ENCODE data around the gene TRAPPC3L.
A peak's percentile ranks its signal among the peaks of the same experiment; 100 is the strongest.
"Not testable (repeated sequence)": the region's sequence is repeated elsewhere in the genome, so short reads cannot be mapped to it uniquely, and the experiment has no call there.

TRAPPC3L gene

GRCh38 chr6:116512734-116513133, 32.8 kb downstream of the TRAPPC3L start:
- no peak for DNase-seq

GRCh38 chr6:116512111-116512559, 33.3 kb downstream of the TRAPPC3L start:
- DNase-seq: no peak

GRCh38 chr6:116511424-116512110, 33.9 kb downstream of the TRAPPC3L start, which contains the start of gene CALHM5:
Gene CALHM5, plus strand, starts transcription at chr6:116511639. Its CDS starts 58 bp downstream, at chr6:116511697.
- DNase-seq: peak in 1 of 2 experiments; percentile 42

GRCh38 chr6:116508527-116508926, 37.0 kb downstream of the TRAPPC3L start:
- DNase-seq: no peak

- DNase-seq: no peak
Measured at GRCh38 chr6:116507324-116507723, 38.2 kb downstream of the TRAPPC3L start.

GRCh38 chr6:116500969-116501433, 44.5 kb downstream of the TRAPPC3L start:
- no peak for DNase-seq

GRCh38 chr6:116497113-116497676, 48.3 kb downstream of the TRAPPC3L start:
- no peak for DNase-seq

GRCh38 chr6:116495161-116495560, 50.3 kb downstream of the TRAPPC3L start:
- not testable (repeated sequence) for DNase-seq

- DNase-seq: no peak
Measured at GRCh38 chr6:116492331-116493067, 53.0 kb downstream of the TRAPPC3L start.

- no peak for DNase-seq
Measured at GRCh38 chr6:116491610-116492330, 53.7 kb downstream of the TRAPPC3L start.

GRCh38 chr6:116485559-116486184, 59.8 kb downstream of the TRAPPC3L start:
- no peak for DNase-seq

- DNase-seq: no peak
Measured at GRCh38 chr6:116483616-116484015, 61.9 kb downstream of the TRAPPC3L start.

GRCh38 chr6:116482780-116483179, 62.7 kb downstream of the TRAPPC3L start:
- no peak for DNase-seq

GRCh38 chr6:116476002-116476678, 69.3 kb downstream of the TRAPPC3L start:
- no peak for DNase-seq

GRCh38 chr6:116475141-116475540, 70.3 kb downstream of the TRAPPC3L start:
- no peak for DNase-seq

- DNase-seq: no peak
Measured at GRCh38 chr6:116472706-116473105, 72.8 kb downstream of the TRAPPC3L start.

GRCh38 chr6:116471531-116471930, 74.0 kb downstream of the TRAPPC3L start:
- no peak for DNase-seq

- no peak for DNase-seq
Measured at GRCh38 chr6:116468293-116468692, 77.2 kb downstream of the TRAPPC3L start.

- no peak for DNase-seq
Measured at GRCh38 chr6:116467514-116467913, 78.0 kb downstream of the TRAPPC3L start.

GRCh38 chr6:116467096-116467495, 78.4 kb downstream of the TRAPPC3L start:
- no peak for DNase-seq

GRCh38 chr6:116465246-116465645, 80.2 kb downstream of the TRAPPC3L start:
- no peak for DNase-seq

- DNase-seq: no peak
Measured at GRCh38 chr6:116463301-116463700, 82.2 kb downstream of the TRAPPC3L start.
